Measurements from ENCODE around the gene JAML.

The JAML gene

DNA sequence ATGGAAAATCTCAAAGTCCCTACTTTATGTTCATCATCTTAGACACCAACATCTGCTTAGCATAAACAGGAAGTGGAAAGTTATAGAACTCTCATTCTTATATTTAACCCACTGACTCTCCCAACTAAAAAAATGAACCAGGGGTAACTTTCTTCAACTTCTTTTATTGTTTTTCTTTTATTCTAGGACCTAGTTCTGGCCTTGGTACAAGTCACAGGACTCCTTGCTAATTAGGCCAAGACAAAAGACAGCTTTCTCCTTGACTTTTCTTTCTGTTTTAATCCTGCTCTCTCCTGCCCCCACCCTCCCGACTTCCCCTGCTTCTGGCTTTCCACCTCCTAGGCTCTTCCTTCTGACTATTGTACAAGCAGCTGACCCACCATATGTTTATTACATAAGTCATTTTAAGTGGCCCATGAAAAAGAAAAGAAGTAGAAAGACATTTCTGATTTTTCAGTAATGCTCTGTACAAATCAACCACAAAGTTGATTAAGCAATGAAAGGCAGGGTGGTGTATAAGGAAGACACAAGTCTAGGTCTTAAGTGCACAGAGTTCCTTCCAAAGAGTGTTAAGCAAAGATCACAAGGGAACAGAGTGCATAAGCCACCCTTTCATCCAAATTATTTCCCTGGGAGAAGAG lies 18.3 kb downstream of the JAML start:
- Histone ChIP-seq H3K4me3 (ENCODE audit: low read depth, low read length, poor library complexity, severe bottlenecking) (no peak overlapping the region), H3K27ac (ENCODE audit: low read depth, low read length, poor library complexity, severe bottlenecking) (peak overlapping the region; percentile 44), H3K4me2 (ENCODE audit: low read length) (0 out of 2 replicates have a peak overlapping the region, but pooled peaks have one; percentile 6)

GRCh38 chr11:118205606-118206378 lies 19.0 kb downstream of the JAML start:
- no peak overlapping the region for H2AFZ ChIP-seq (ENCODE audit: low read length)
- H3K27me3 ChIP-seq (ENCODE audit: insufficient read depth, low read length): no peaks in the 10 kb centered on the region
- H3K79me2 ChIP-seq (ENCODE audit: insufficient read depth, low read length): no peaks in the 10 kb centered on the region
- no peak overlapping the region for H3K9ac ChIP-seq (ENCODE audit: low read length)
- H3K36me3 ChIP-seq (ENCODE audit: insufficient read depth, low read length): no peaks in the 10 kb centered on the region; the same call in 1 of the 2 replicates
- H3K4me1 ChIP-seq (ENCODE audit: insufficient read depth, low read length, severe bottlenecking): peaks cover 11% of the 10 kb centered on the region
- TF ChIP-seq, protein P1, sequence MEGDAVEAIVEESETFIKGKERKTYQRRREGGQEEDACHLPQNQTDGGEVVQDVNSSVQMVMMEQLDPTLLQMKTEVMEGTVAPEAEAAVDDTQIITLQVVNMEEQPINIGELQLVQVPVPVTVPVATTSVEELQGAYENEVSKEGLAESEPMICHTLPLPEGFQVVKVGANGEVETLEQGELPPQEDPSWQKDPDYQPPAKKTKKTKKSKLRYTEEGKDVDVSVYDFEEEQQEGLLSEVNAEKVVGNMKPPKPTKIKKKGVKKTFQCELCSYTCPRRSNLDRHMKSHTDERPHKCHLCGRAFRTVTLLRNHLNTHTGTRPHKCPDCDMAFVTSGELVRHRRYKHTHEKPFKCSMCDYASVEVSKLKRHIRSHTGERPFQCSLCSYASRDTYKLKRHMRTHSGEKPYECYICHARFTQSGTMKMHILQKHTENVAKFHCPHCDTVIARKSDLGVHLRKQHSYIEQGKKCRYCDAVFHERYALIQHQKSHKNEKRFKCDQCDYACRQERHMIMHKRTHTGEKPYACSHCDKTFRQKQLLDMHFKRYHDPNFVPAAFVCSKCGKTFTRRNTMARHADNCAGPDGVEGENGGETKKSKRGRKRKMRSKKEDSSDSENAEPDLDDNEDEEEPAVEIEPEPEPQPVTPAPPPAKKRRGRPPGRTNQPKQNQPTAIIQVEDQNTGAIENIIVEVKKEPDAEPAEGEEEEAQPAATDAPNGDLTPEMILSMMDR (IDR thresholded peaks at IDR 0.05; ENCODE audit: low read length): no peak
- no peak for TF ChIP-seq EZH2 (IDR thresholded peaks at IDR 0.05; ENCODE audit: borderline replicate concordance, low read length)
- H3K27ac ChIP-seq (ENCODE audit: low read depth, low read length, poor library complexity, severe bottlenecking): no peak overlapping the region
- H3K4me2 ChIP-seq (ENCODE audit: low read length): 0 out of 2 replicates have a peak overlapping the region, but pooled peaks have one; percentile 6
- H3K9me3 ChIP-seq (ENCODE audit: low read length): no peaks in the 10 kb centered on the region
- no peaks in the 10 kb centered on the region for H3K9me2 ChIP-seq (ENCODE audit: low read depth, low read length)
- H4K20me1 ChIP-seq (ENCODE audit: insufficient read depth, low read length): no peaks in the 10 kb centered on the region
- no peak overlapping the region for H3K4me3 ChIP-seq (ENCODE audit: low read depth, low read length, poor library complexity, severe bottlenecking)
- H3F3A ChIP-seq (ENCODE audit: insufficient read depth, low read length): no peaks in the 10 kb centered on the region

More for the DNA sequence above, 18.3 kb downstream of the JAML start:
- TF ChIP-seq, protein P1 (IDR thresholded peaks at IDR 0.05; ENCODE audit: low read length): no peak
- TF ChIP-seq EZH2 (IDR thresholded peaks at IDR 0.05; ENCODE audit: borderline replicate concordance, low read length): no peak
- no peaks in the 10 kb centered on the region for H3K79me2 ChIP-seq (ENCODE audit: insufficient read depth, low read length)
- H3F3A ChIP-seq (ENCODE audit: insufficient read depth, low read length): no peaks in the 10 kb centered on the region
- H2AFZ ChIP-seq (ENCODE audit: low read length): no peak overlapping the region
- no peak overlapping the region for H3K9ac ChIP-seq (ENCODE audit: low read length)
- H3K27me3 ChIP-seq (ENCODE audit: insufficient read depth, low read length): no peaks in the 10 kb centered on the region
- H3K36me3 ChIP-seq (ENCODE audit: insufficient read depth, low read length): peaks cover under 1% of the 10 kb centered on the region
- H3K9me2 ChIP-seq (ENCODE audit: low read depth, low read length): no peaks in the 10 kb centered on the region
- H3K4me1 ChIP-seq (ENCODE audit: insufficient read depth, low read length, severe bottlenecking): peaks cover 11% of the 10 kb centered on the region
- H3K9me3 ChIP-seq (ENCODE audit: low read length): no peaks in the 10 kb centered on the region
- H4K20me1 ChIP-seq (ENCODE audit: insufficient read depth, low read length): no peaks in the 10 kb centered on the region

DNA sequence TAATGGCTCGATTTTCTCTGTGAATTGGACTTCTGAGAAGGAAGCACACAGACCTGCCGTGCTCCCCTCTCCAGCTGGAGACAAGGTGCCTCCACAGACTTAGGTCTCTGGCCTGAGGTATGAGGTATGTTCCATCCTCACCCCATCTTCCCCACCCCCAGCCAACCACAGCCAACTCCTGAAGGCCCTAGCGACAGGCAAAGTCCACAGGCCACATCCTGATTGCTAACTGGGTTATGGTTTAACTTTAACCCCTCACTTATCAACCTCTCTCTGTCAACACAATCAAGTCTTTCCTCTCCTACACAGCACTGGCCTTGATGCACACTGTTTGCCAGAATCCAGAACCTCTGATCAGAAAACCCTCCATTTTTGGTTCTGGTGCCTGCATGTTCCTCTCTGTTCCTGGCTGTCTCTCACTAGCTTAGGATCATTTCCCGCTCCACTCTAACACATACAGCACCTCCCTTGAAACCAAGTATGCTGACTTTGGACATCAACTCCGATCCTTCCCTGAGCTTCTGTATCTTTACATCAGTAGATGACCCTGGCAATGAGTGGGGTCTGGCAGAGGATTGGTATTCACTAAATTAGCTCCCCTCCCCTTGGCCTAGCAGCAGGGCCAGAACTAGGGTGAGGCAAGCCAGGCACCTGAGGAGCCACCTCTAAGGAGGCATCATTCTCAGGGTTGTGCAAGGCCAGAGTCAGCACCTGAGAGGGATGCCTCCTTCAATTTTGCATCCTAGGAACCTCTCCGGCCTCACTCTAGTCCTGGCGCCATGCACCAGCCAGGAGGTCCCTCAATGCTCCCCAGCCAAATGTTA lies 22.0 kb downstream of the JAML start:
- Histone ChIP-seq H3K4me2 (ENCODE audit: low read length) (no peak overlapping the region), H3K79me2 (ENCODE audit: insufficient read depth, low read length) (no peaks in the 10 kb centered on the region), H4K20me1 (ENCODE audit: insufficient read depth, low read length) (no peaks in the 10 kb centered on the region), H3K27me3 (ENCODE audit: insufficient read depth, low read length) (no peaks in the 10 kb centered on the region), H3K9me3 (ENCODE audit: low read length) (no peaks in the 10 kb centered on the region), H3K27ac (ENCODE audit: low read depth, low read length, poor library complexity, severe bottlenecking) (no peak overlapping the region), H3F3A (ENCODE audit: insufficient read depth, low read length) (no peaks in the 10 kb centered on the region), H3K9ac (ENCODE audit: low read length) (no peak overlapping the region), H3K4me1 (ENCODE audit: insufficient read depth, low read length, severe bottlenecking) (peaks cover 15% of the 10 kb centered on the region), H3K4me3 (ENCODE audit: low read depth, low read length, poor library complexity, severe bottlenecking) (no peak overlapping the region), H2AFZ (ENCODE audit: low read length) (no peak overlapping the region), H3K9me2 (ENCODE audit: low read depth, low read length) (no peaks in the 10 kb centered on the region), H3K36me3 (ENCODE audit: insufficient read depth, low read length) (no peaks in the 10 kb centered on the region; the same call in 1 of the 2 replicates)
- no peak for TF ChIP-seq EZH2 (IDR thresholded peaks at IDR 0.05; ENCODE audit: borderline replicate concordance, low read length)
- TF ChIP-seq, protein P1 (IDR thresholded peaks at IDR 0.05; ENCODE audit: low read length): no peak

All from OCI-LY1 (cell line).